HCT116 (cell line): ENCODE measurements around the gene SMG5. TPM values are rescaled to one million over a fixed set of nuclear protein-coding genes. Genes with fewer than 3 reads are reported as not detected.

Experiments used
- ATAC-seq: fragments of 200-7000 bp; cut with Tn5 transposase; 2 replicates; pipeline ENCODE4 v1.9.1; 2020; ENCODE audit warnings: mild to moderate bottlenecking, moderate library complexity
- BruUV-seq: library from RNA; stranded (reverse); fragments of 400-500 nt; replicated peaks from 2 replicates; lab custom pipeline; 2021; lab: Mats Ljungman, UMichigan
- CTCF ChIA-PET: fragments of 300-600 bp; sonication (Branson Sonifier 250); formaldehyde crosslinking; loops from one replicate; lab custom pipeline; 2021; ENCODE audit warnings: antibody characterized with exemption; lab: Charles Lee
- POLR2A ChIA-PET: fragments of 300-600, 350-600 bp; sonication (Branson Sonifier 250); formaldehyde crosslinking; loops from one replicate; lab custom pipeline; 2021; ENCODE audit warnings: antibody characterized with exemption; lab: Charles Lee
- RAD21 ChIA-PET, 2 experiments: fragments of 300-600 bp; sonication (Branson Sonifier 250); formaldehyde crosslinking; loops; one replicate each; lab custom pipeline; 2023; ENCODE audit warnings: low total read pairs in 2 of 2; ENCODE audit not compliant: uncharacterized antibody in 2 of 2, unreplicated experiment in 2 of 2, low non-redundant PET in 1 of 2; lab: Charles Lee
- DNase-seq: peaks from one replicate; pipeline ENCODE4 v3.0.0-alpha.2; 2010; ENCODE audit warnings: low read depth, low spot score
- H2AFZ ChIP-seq: fragments of 200-600 bp; shearing (Covaris generic), sonication (generic); 2 replicates; pipeline ENCODE4 v1.6.1; 2017; ENCODE audit warnings: low read depth, mixed run types, mixed read lengths, antibody characterized with exemption, low read length; ENCODE audit not compliant: poor library complexity, severe bottlenecking
- H3K27ac ChIP-seq: 2 replicates; pipeline ENCODE4 v1.5.1; 2012; ENCODE audit warnings: low read depth, low read length
- H3K27me3 ChIP-seq: fragments of 200-600 bp; sonication (generic); 2 replicates; pipeline ENCODE4 v1.6.1; 2016; ENCODE audit warnings: mixed run types, low read length, mixed read lengths; ENCODE audit not compliant: insufficient read depth
- H3K36me3 ChIP-seq, 2 experiments: fragments of 200-500 bp in 1 of 2; fragments of 200-600 bp in 1 of 2; sonication (Bioruptor generic) in 1 of 2; sonication (generic) in 1 of 2; 2 replicates each; pipeline versions ENCODE4 v1.5.1 to v1.6.1; 2014 to 2016; ENCODE audit warnings: low read length in 2 of 2, inconsistent platforms in 1 of 2, mixed read lengths in 1 of 2, mixed run types in 1 of 2; ENCODE audit not compliant: insufficient read depth in 2 of 2, control insufficient read depth in 1 of 2
- H3K4me1 ChIP-seq, 2 experiments: fragments of 200-600 bp in 1 of 2; sonication (generic) in 1 of 2; 2 replicates each; pipeline versions ENCODE4 v1.5.1 to v1.6.1; 2012 to 2017; ENCODE audit warnings: low read length in 2 of 2, inconsistent platforms in 1 of 2, mild to moderate bottlenecking in 1 of 2, mixed read lengths in 1 of 2, mixed run types in 1 of 2, moderate library complexity in 1 of 2; ENCODE audit not compliant: insufficient read depth in 2 of 2, control insufficient read depth in 1 of 2
- H3K4me2 ChIP-seq: fragments of 200-600 bp; sonication (generic); 2 replicates; pipeline ENCODE4 v1.6.1; 2017; ENCODE audit warnings: mixed run types, low read length, mixed read lengths
- H3K4me3 ChIP-seq, 2 experiments: fragments of 200-600 bp in 1 of 2; sonication (generic) in 1 of 2; replicated peaks in 1 of 2; 2 replicates each; pipeline ENCODE4 v1.5.1; 2011 to 2016; ENCODE audit warnings: low read length in 2 of 2, control low read depth in 1 of 2, low read depth in 1 of 2, mild to moderate bottlenecking in 1 of 2, mixed read lengths in 1 of 2, mixed run types in 1 of 2
- H3K79me2 ChIP-seq: fragments of 200-600 bp; sonication (generic); 2 replicates; pipeline ENCODE4 v1.6.1; 2017; ENCODE audit warnings: mild to moderate bottlenecking, mixed run types, low read length, moderate library complexity, mixed read lengths; ENCODE audit not compliant: insufficient read depth
- H3K9ac ChIP-seq: fragments of 200-600 bp; sonication (generic); 2 replicates; pipeline ENCODE4 v1.6.1; 2016; ENCODE audit warnings: low read length, mixed read lengths
- H3K9me2 ChIP-seq: fragments of 200-600 bp; sonication (generic), shearing (Covaris generic); 2 replicates; pipeline ENCODE4 v1.6.1; 2017; ENCODE audit warnings: mixed run types, mild to moderate bottlenecking, moderate library complexity; ENCODE audit not compliant: insufficient read depth
- H3K9me3 ChIP-seq, 2 experiments: fragments of 200-500 bp in 1 of 2; fragments of 200-600 bp in 1 of 2; sonication (Bioruptor generic) in 1 of 2; sonication (generic) in 1 of 2; 2 replicates each; pipeline ENCODE4 v1.6.1; 2014 to 2017; ENCODE audit warnings: low read length in 2 of 2, mixed read lengths in 2 of 2, inconsistent platforms in 1 of 2, low read depth in 1 of 2, mild to moderate bottlenecking in 1 of 2, mixed run types in 1 of 2, moderate library complexity in 1 of 2; ENCODE audit not compliant: control insufficient read depth in 1 of 2, insufficient read depth in 1 of 2
- H4K20me1 ChIP-seq: fragments of 200-600 bp; sonication (generic), shearing (Covaris generic); 2 replicates; pipeline ENCODE4 v1.6.1; 2017; ENCODE audit warnings: mixed run types, mild to moderate bottlenecking, moderate library complexity; ENCODE audit not compliant: insufficient read depth
- CBX3 ChIP-seq: IDR thresholded peaks from 2 replicates; pipeline ENCODE4 v1.6.1; 2012; ENCODE audit warnings: low read depth
- ELF1 ChIP-seq: IDR thresholded peaks from 2 replicates; pipeline ENCODE4 v1.6.1; 2012; ENCODE audit warnings: low read depth, borderline replicate concordance
- FOSL1 ChIP-seq: IDR thresholded peaks from 2 replicates; pipeline ENCODE4 v1.6.1; 2012; ENCODE audit warnings: low read depth
- JUND ChIP-seq: IDR thresholded peaks from 2 replicates; pipeline ENCODE4 v1.6.1; 2012
- POLR2A ChIP-seq: IDR thresholded peaks from 2 replicates; pipeline ENCODE4 v1.7.0; 2011; ENCODE audit warnings: borderline replicate concordance; ENCODE audit not compliant: insufficient read depth, insufficient read length; ENCODE audit errors: extremely low read depth
- RAD21 ChIP-seq: IDR thresholded peaks from 2 replicates; pipeline ENCODE4 v1.6.1; 2012; ENCODE audit warnings: low read depth, mild to moderate bottlenecking
- SIN3A ChIP-seq: IDR thresholded peaks from 2 replicates; pipeline ENCODE4 v1.6.1; 2012; ENCODE audit warnings: low read depth
- SRF ChIP-seq: IDR thresholded peaks from 2 replicates; pipeline ENCODE4 v1.6.1; 2012; ENCODE audit warnings: low read depth
- intact Hi-C: fragments of 100-400 bp; cut with micrococcal nuclease; formaldehyde crosslinking; loops from 2 replicates; pipeline ENCODE4 v1.10.0; 2022
- total RNA-seq: library from RNA; stranded (reverse); gene quantifications from one replicate; pipeline ENCODE4 v1.2.1, GENCODE V29; 2021; ENCODE audit not compliant: unreplicated experiment
- TF ChIP-seq, protein P1 (sequence below): IDR thresholded peaks from 2 replicates; pipeline ENCODE4 v1.6.1; 2011; ENCODE audit warnings: mild to moderate bottlenecking, low read length, moderate library complexity; ENCODE audit not compliant: insufficient replicate concordance; ENCODE audit errors: extremely low read depth
- TF ChIP-seq, protein P2 (sequence below): IDR thresholded peaks from 2 replicates; pipeline ENCODE4 v1.6.1; 2012
- TF ChIP-seq, protein P3 (sequence below), 3 experiments: fragments of 200-600 bp in 1 of 3; sonication (generic) in 1 of 3; IDR thresholded peaks in 2 of 3; conservative IDR thresholded peaks in 1 of 3; 2 replicates each; pipeline ENCODE4 v1.5.1; 2012 to 2017; ENCODE audit warnings: low read depth in 2 of 3, low read length in 2 of 3, antibody characterized with exemption in 1 of 3, borderline replicate concordance in 1 of 3, control low read depth in 1 of 3, mild to moderate bottlenecking in 1 of 3, mixed read lengths in 1 of 3, mixed run types in 1 of 3, moderate library complexity in 1 of 3; ENCODE audit not compliant: insufficient read depth in 1 of 3

SMG5 gene
- total RNA-seq, 1 experiment from 2014 or later: 75.2 TPM

DNA sequence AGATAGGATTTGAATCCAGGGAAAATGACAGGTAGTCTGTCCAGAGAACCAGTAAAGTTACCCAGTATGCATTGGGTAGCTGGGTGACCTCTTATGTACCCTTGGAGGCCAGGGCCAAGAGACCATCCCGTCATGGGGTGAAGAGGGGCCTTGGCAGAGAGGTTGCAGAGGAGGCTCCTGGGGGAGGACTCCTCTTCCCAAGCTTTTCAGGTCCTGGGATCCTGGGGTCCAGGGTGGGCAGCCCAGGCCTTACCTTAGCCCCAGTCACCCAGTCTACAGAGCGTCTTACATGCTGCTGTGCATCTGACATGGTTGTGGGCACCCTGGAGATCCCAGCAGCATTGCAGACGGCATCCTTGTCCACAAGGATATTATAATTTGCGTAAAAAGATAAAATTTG lies 55.8 kb downstream of the SMG5 start:
- POLR2A ChIA-PET: no interaction called here
- ATAC-seq: no peak

More for the DNA sequence above, 55.8 kb downstream of the SMG5 start:
- RAD21 ChIA-PET: no interaction called here
- Histone ChIP-seq H3K27ac (no peak overlapping the region), H3K9me2 (no peaks in the 10 kb centered on the region), H3K4me2 (no peak overlapping the region), H3K79me2 (no peaks in the 10 kb centered on the region), H3K4me1 (peaks cover 4 to 14% of the 10 kb centered on the region in 2 experiments; a peak in 3 of 4 replicates), H4K20me1 (no peaks in the 10 kb centered on the region), H3K4me3 (no peak overlapping the region), H3K27me3 (no peaks in the 10 kb centered on the region), H3K9ac (no peak overlapping the region), H3K36me3 (peaks cover 0 to 8% of the 10 kb centered on the region in 2 experiments; a peak in 3 of 4 replicates), H3K9me3 (no peaks in the 10 kb centered on the region), H2AFZ (no peak overlapping the region)
- intact Hi-C loops: no loop called here
- CTCF ChIA-PET: interaction anchor here (3.0 to 4.4 kb wide), 2 partner anchors 83 to 130 kb away, joined by 19 to 98 read pairs; no protein-coding TSS in a partner anchor
- no peak for TF ChIP-seq ELF1
- TF ChIP-seq, protein P1, sequence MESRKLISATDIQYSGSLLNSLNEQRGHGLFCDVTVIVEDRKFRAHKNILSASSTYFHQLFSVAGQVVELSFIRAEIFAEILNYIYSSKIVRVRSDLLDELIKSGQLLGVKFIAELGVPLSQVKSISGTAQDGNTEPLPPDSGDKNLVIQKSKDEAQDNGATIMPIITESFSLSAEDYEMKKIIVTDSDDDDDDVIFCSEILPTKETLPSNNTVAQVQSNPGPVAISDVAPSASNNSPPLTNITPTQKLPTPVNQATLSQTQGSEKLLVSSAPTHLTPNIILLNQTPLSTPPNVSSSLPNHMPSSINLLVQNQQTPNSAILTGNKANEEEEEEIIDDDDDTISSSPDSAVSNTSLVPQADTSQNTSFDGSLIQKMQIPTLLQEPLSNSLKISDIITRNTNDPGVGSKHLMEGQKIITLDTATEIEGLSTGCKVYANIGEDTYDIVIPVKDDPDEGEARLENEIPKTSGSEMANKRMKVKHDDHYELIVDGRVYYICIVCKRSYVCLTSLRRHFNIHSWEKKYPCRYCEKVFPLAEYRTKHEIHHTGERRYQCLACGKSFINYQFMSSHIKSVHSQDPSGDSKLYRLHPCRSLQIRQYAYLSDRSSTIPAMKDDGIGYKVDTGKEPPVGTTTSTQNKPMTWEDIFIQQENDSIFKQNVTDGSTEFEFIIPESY: no peak
- no peak for TF ChIP-seq CBX3
- no peak for TF ChIP-seq SIN3A
- TF ChIP-seq, protein P2, sequence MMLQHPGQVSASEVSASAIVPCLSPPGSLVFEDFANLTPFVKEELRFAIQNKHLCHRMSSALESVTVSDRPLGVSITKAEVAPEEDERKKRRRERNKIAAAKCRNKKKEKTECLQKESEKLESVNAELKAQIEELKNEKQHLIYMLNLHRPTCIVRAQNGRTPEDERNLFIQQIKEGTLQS: no peak
- TF ChIP-seq, protein P3, sequence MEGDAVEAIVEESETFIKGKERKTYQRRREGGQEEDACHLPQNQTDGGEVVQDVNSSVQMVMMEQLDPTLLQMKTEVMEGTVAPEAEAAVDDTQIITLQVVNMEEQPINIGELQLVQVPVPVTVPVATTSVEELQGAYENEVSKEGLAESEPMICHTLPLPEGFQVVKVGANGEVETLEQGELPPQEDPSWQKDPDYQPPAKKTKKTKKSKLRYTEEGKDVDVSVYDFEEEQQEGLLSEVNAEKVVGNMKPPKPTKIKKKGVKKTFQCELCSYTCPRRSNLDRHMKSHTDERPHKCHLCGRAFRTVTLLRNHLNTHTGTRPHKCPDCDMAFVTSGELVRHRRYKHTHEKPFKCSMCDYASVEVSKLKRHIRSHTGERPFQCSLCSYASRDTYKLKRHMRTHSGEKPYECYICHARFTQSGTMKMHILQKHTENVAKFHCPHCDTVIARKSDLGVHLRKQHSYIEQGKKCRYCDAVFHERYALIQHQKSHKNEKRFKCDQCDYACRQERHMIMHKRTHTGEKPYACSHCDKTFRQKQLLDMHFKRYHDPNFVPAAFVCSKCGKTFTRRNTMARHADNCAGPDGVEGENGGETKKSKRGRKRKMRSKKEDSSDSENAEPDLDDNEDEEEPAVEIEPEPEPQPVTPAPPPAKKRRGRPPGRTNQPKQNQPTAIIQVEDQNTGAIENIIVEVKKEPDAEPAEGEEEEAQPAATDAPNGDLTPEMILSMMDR (IDR thresholded peaks at IDR 0.05 in 2 of 3, conservative IDR thresholded peaks at IDR 0.05 in 1 of 3; ENCODE audit: borderline replicate concordance in 1 of 3, insufficient read depth in 1 of 3, low read depth in 2 of 3, low read length in 2 of 3): no peak
- TF ChIP-seq POLR2A: no peak
- TF ChIP-seq SRF: no peak
- no peak for TF ChIP-seq JUND
- no peak for TF ChIP-seq RAD21
- no peak for TF ChIP-seq FOSL1
- no TSS peak for BruUV-seq
- DNase-seq: no peak
